PC-3 (cell line): ENCODE data around the gene PDGFB. TPM values are rescaled to one million over a fixed set of nuclear protein-coding genes. Genes with fewer than 3 reads are reported as not detected.

Experiments used
- ATAC-seq: fragments of 200-7000 bp; cut with Tn5 transposase; 2 replicates; pipeline ENCODE4 v1.9.1; 2020; ENCODE audit warnings: mild to moderate bottlenecking, moderate library complexity
- BruUV-seq: library from RNA; stranded (reverse); fragments of 400-500 nt; replicated peaks from 2 replicates; lab custom pipeline; 2021; lab: Mats Ljungman, UMichigan
- CTCF ChIA-PET: fragments of 300-600 bp; sonication (Branson Sonifier 250); formaldehyde crosslinking; loops from one replicate; lab custom pipeline; 2022; ENCODE audit warnings: antibody characterized with exemption; lab: Charles Lee
- POLR2A ChIA-PET: fragments of 300-600 bp; sonication (Branson Sonifier 250); formaldehyde crosslinking; loops from one replicate; lab custom pipeline; 2022; ENCODE audit warnings: antibody characterized with exemption; ENCODE audit not compliant: unreplicated experiment; lab: Charles Lee
- DNase-seq: peaks from one replicate; pipeline ENCODE4 v3.0.0-alpha.2; 2015
- H2AFZ ChIP-seq: fragments of 300-600 bp; sonication (generic); 2 replicates; pipeline ENCODE4 v1.6.0; 2016; ENCODE audit warnings: antibody characterized with exemption, low read length
- H3F3A ChIP-seq: fragments of 300-600 bp; sonication (generic); one replicate; pipeline ENCODE4 v1.6.0; 2017; ENCODE audit warnings: antibody characterized with exemption, low read length, control low read depth, mild to moderate bottlenecking; ENCODE audit not compliant: unreplicated experiment
- H3K27ac ChIP-seq: fragments of 300-600 bp; sonication (generic); 2 replicates; pipeline ENCODE4 v1.5.1; 2016; ENCODE audit warnings: mild to moderate bottlenecking, low read length
- H3K27me3 ChIP-seq: fragments of 300-600 bp; sonication (generic); 2 replicates; pipeline ENCODE4 v1.6.1; 2016; ENCODE audit warnings: low read length, mixed read lengths
- H3K36me3 ChIP-seq: fragments of 300-600 bp; sonication (generic); 2 replicates; pipeline ENCODE4 v1.6.1; 2016; ENCODE audit warnings: low read depth, mixed run types, low read length, mixed read lengths
- H3K4me1 ChIP-seq: fragments of 300-600 bp; sonication (generic); 2 replicates; pipeline ENCODE4 v1.5.1; 2016; ENCODE audit warnings: low read length; ENCODE audit not compliant: insufficient read depth
- H3K4me2 ChIP-seq: fragments of 300-600 bp; sonication (generic); 2 replicates; pipeline ENCODE4 v1.6.0; 2016; ENCODE audit warnings: low read length
- H3K4me3 ChIP-seq: fragments of 300-600 bp; sonication (generic); 2 replicates; pipeline ENCODE4 v1.5.1; 2016; ENCODE audit warnings: mild to moderate bottlenecking, low read length, mixed read lengths
- H3K79me2 ChIP-seq: fragments of 300-600 bp; sonication (generic); 2 replicates; pipeline ENCODE4 v1.6.1; 2017; ENCODE audit warnings: low read length, mixed read lengths
- H3K9ac ChIP-seq: fragments of 300-600 bp; sonication (generic); 2 replicates; pipeline ENCODE4 v1.6.0; 2016; ENCODE audit warnings: mild to moderate bottlenecking, low read length
- H3K9me2 ChIP-seq: fragments of 300-600 bp; sonication (generic); replicated peaks from 2 replicates; pipeline ENCODE4 v1.6.1; 2016; ENCODE audit warnings: mixed run types, low read length, mixed read lengths
- H3K9me3 ChIP-seq: fragments of 300-600 bp; sonication (generic); 2 replicates; pipeline ENCODE4 v1.6.1; 2016; ENCODE audit warnings: low read length, mixed read lengths
- H4K20me1 ChIP-seq: fragments of 300-600 bp; sonication (generic); 2 replicates; pipeline ENCODE4 v1.6.1; 2016; ENCODE audit warnings: low read length, mixed read lengths
- EZH2 ChIP-seq: fragments of 300-600 bp; sonication (generic); IDR thresholded peaks from one replicate; pipeline ENCODE4 v1.6.1; 2017; ENCODE audit warnings: antibody characterized with exemption, mild to moderate bottlenecking, low read length; ENCODE audit not compliant: unreplicated experiment
- EZH2phosphoT487 ChIP-seq: fragments of 300-600 bp; sonication (generic); IDR thresholded peaks from 2 replicates; pipeline ENCODE4 v1.6.1; 2018; ENCODE audit warnings: mild to moderate bottlenecking, antibody characterized with exemption, low read length, borderline replicate concordance
- intact Hi-C: fragments of 100-400 bp; cut with micrococcal nuclease; formaldehyde crosslinking; loops from 2 replicates; pipeline ENCODE4 v1.9.0; 2023
- total RNA-seq: library from RNA; depleted of rRNA; stranded (reverse); fragments of >200 nt; gene quantifications from 2 replicates; pipeline ENCODE4 v1.2.3, GENCODE V29; 2014
- TF ChIP-seq, protein P1 (sequence below): fragments of 300-600 bp; sonication (generic); conservative IDR thresholded peaks from 2 replicates; pipeline ENCODE4 v1.5.1; 2017; ENCODE audit warnings: antibody characterized with exemption, low read depth, mild to moderate bottlenecking, low read length

Gene PDGFB
- total RNA-seq, 1 experiment from 2014 or later = 33.1 TPM

DNA sequence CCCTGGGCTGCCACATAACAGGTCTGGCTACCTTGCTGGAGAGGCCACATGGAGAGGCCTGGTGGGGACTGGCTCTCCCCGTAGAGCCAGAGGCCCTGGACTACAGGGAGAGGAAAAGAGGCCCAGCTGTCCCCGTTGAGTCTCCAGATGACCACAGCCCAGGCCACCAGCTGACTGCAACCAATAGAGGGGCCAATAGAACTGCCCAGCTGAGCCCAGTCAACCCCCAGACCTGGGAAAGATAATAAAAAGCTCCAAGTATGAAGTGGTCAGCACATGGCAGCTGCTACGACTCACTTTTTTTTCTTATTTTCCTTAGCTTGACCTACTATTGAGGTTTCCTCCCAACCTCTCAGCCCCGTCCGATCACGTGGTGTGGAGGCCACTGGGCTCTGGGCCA, 18.4 kb downstream of the PDGFB start:
- H3K4me2 ChIP-seq = no peak overlapping the region
- no peak overlapping the region for H3K9ac ChIP-seq
- peaks cover 9% of the 10 kb centered on the region for H3K36me3 ChIP-seq
- intact Hi-C loops = no loop called here
- no peaks in the 10 kb centered on the region for H3K4me1 ChIP-seq
- no peak overlapping the region for H3K27ac ChIP-seq
- CTCF ChIA-PET = no interaction called here
- H2AFZ ChIP-seq = no peak overlapping the region
- BruUV-seq = no TSS peak
- H3K4me3 ChIP-seq = no peak overlapping the region
- POLR2A ChIA-PET = no interaction called here
- no peaks in the 10 kb centered on the region for H3K9me2 ChIP-seq
- no peaks in the 10 kb centered on the region for H3F3A ChIP-seq
- TF ChIP-seq EZH2phosphoT487 (no peak), EZH2 (no peak)
- TF ChIP-seq, protein P1, sequence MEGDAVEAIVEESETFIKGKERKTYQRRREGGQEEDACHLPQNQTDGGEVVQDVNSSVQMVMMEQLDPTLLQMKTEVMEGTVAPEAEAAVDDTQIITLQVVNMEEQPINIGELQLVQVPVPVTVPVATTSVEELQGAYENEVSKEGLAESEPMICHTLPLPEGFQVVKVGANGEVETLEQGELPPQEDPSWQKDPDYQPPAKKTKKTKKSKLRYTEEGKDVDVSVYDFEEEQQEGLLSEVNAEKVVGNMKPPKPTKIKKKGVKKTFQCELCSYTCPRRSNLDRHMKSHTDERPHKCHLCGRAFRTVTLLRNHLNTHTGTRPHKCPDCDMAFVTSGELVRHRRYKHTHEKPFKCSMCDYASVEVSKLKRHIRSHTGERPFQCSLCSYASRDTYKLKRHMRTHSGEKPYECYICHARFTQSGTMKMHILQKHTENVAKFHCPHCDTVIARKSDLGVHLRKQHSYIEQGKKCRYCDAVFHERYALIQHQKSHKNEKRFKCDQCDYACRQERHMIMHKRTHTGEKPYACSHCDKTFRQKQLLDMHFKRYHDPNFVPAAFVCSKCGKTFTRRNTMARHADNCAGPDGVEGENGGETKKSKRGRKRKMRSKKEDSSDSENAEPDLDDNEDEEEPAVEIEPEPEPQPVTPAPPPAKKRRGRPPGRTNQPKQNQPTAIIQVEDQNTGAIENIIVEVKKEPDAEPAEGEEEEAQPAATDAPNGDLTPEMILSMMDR = no peak
- no peak for DNase-seq
- no peaks in the 10 kb centered on the region for H4K20me1 ChIP-seq
- H3K9me3 ChIP-seq = no peaks in the 10 kb centered on the region
- no peak for ATAC-seq
- H3K79me2 ChIP-seq = no peaks in the 10 kb centered on the region
- H3K27me3 ChIP-seq = no peaks in the 10 kb centered on the region

DNA sequence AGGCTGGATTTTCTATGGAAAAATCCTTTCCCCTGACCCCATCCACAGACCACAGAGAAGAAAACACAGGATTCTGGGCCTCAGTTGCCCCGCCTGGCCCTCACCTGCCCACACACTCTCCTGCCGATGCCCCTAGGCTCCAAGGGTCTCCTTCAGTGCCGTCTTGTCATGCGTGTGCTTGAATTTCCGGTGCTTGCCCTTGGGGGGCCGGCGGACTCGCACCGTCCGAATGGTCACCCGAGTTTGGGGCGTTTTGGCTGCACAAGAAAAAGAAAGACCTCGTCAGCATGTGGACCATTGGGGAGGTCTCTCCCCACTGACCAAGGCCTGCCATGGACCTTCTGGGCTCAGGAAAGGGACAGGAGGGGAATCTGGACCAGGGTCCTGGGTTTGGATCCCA, 19.2 kb downstream of the PDGFB start:
- Histone ChIP-seq H3K4me3 (no peak overlapping the region), H3K27ac (no peak overlapping the region), H4K20me1 (no peaks in the 10 kb centered on the region), H3K4me1 (no peaks in the 10 kb centered on the region; the same call in 1 of the 2 replicates), H3K4me2 (no peak overlapping the region), H3K79me2 (no peaks in the 10 kb centered on the region), H3K9me2 (no peaks in the 10 kb centered on the region), H3F3A (no peaks in the 10 kb centered on the region), H3K27me3 (no peaks in the 10 kb centered on the region), H3K9me3 (no peaks in the 10 kb centered on the region), H3K9ac (no peak overlapping the region), H3K36me3 (peaks cover 9% of the 10 kb centered on the region), H2AFZ (no peak overlapping the region)
- DNase-seq (no peak), ATAC-seq (no peak)
- ChIA-PET CTCF (no interaction called here), POLR2A (no interaction called here)
- TF ChIP-seq EZH2phosphoT487 = no peak
- no peak for TF ChIP-seq EZH2
- no TSS peak for BruUV-seq
- intact Hi-C loops = no loop called here

DNA sequence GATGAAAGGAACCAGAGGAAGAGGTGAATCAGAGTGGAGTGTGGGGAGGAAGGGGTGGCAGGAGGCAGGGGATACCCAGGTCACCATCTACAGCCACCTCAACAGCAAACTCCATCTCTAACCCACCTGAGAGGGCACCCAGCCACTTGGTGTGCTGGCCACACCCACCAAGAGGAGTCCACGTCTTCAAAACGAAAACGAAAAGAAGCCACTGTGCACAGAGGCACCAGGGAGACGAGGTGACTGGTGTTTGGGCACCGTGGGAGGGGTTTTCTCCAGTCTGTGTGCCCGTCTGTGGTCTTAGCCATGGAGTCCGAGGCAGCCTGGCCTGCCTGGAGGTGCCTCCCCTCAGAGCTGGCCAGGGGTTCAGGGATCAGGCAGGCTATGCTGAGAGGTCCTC, 20.2 kb downstream of the PDGFB start:
- CTCF ChIA-PET = no interaction called here
- no peaks in the 10 kb centered on the region; the same call in 1 of the 2 replicates for H3K4me1 ChIP-seq
- H3K9me3 ChIP-seq = no peaks in the 10 kb centered on the region
- H3K9ac ChIP-seq = no peak overlapping the region
- BruUV-seq = no TSS peak
- H3K4me2 ChIP-seq = no peak overlapping the region
- H2AFZ ChIP-seq = no peak overlapping the region
- H3K27me3 ChIP-seq = no peaks in the 10 kb centered on the region
- ATAC-seq = no peak
- intact Hi-C loops = no loop called here
- H3K9me2 ChIP-seq = no peaks in the 10 kb centered on the region
- POLR2A ChIA-PET = no interaction called here
- peaks cover 9% of the 10 kb centered on the region for H3K36me3 ChIP-seq
- no peak overlapping the region for H3K4me3 ChIP-seq
- DNase-seq = no peak
- H3K27ac ChIP-seq = no peak overlapping the region
- H3K79me2 ChIP-seq = no peaks in the 10 kb centered on the region
- no peaks in the 10 kb centered on the region for H4K20me1 ChIP-seq
- TF ChIP-seq EZH2phosphoT487 = no peak
- TF ChIP-seq, protein P1 = no peak
- no peak for TF ChIP-seq EZH2
- no peaks in the 10 kb centered on the region for H3F3A ChIP-seq
